Pancreas (tissue), 10 donors: ENCODE results near the gene NFYC. TPM values are rescaled to one million over a fixed set of nuclear protein-coding genes. Genes with fewer than 3 reads are reported as not detected.

Experiments
- ATAC-seq, 4 donors: fragments of 200-7000 bp; cut with Tn5 transposase; one replicate each; pipeline versions ENCODE4 v1.8.0 to v1.9.1; 2020; ENCODE audit warnings: mild to moderate bottlenecking in 4 of 4, moderate library complexity in 4 of 4
- DNase-seq, 6 donors: peaks; one replicate each; pipeline ENCODE4 v3.0.0-alpha.2; 2020
- FAIRE-seq: peaks from 2 replicates; lab custom pipeline; 2012; peaks lifted over from hg19 to GRCh38; lab: Jason Lieb, UNC
- H3K27ac ChIP-seq, 4 donors: fragments of 200-600 bp; sonication (generic); 1 replicate in 3 of 4; 2 replicates in 1 of 4; pipeline versions ENCODE4 v1.5.0 to v1.8.0; 2020
- H3K27me3 ChIP-seq, 4 donors: fragments of 200-600 bp; one replicate each; pipeline ENCODE4 v1.8.0; 2021
- H3K36me3 ChIP-seq, 3 donors: fragments of 200-600 bp; sonication (generic) in 1 of 3; one replicate each; pipeline versions ENCODE4 v1.5.0 to v1.8.0; 2020 to 2021
- H3K4me1 ChIP-seq, 3 donors: fragments of 200-600 bp; one replicate each; pipeline ENCODE4 v1.8.0; 2021
- H3K4me3 ChIP-seq, 4 donors: fragments of 200-600 bp; sonication (generic) in 2 of 4; one replicate each; pipeline versions ENCODE4 v1.5.0 to v1.8.0; 2020 to 2021
- H3K9me3 ChIP-seq, 4 donors: fragments of 200-600 bp; one replicate each; pipeline ENCODE4 v1.8.0; 2021
- CTCF ChIP-seq, 4 donors: fragments of 200-600 bp; sonication (generic) in 3 of 4; IDR thresholded peaks; one replicate each; pipeline versions ENCODE4 v1.5.0 to v1.8.0; 2021; ENCODE audit warnings: antibody characterized with exemption in 4 of 4
- WGBS, 2 donors: extraction: QIAGEN DNeasy Blood & Tissue Kit; methylation state at CpG; one replicate each; pipeline ENCODE4 v1.1.7; 2013; 5-methylcytosine and 5-hydroxymethylcytosine counted together
- intact Hi-C, 3 donors: fragments of 100-400 bp; cut with DNase I; formaldehyde crosslinking; loops; one replicate each; pipeline versions ENCODE4 v1.11.1 to v1.14.2; 2022
- polyA plus RNA-seq, 2 donors: library from polyadenylated mRNA; stranded (reverse); fragments of 200-250 nt; gene quantifications; one replicate each; pipeline ENCODE4 v1.2.3, GENCODE V29; 2013
- total RNA-seq, 6 donors: library from RNA; stranded (reverse); fragmentation: NEBNext Ultra II Directional in 4 of 6; extraction: Animal tissue kit (Norgen Biotek cat#: 25700) in 4 of 6; gene quantifications; one replicate each; pipeline versions ENCODE4 v1.2.1 to v1.2.4, GENCODE V29; 2021 to 2023
- donor health status: healthy with polysubstance abuse.
- donor health status: DM: no; HTN: no; CAD: no; lungs with moderate emphysema.
- donor health status: DM: no; HTN: no; CAD: no.
- donor health status: control.
- donor health status: control.
- donor health status: Bipolar disorder and iron deficiency.
- donor health status: DM: yes; HTN: yes; CAD: no.
- donor health status: DM: no; HTN: no; CAD: no.
- donor health status: DM: no; HTN: no; CAD: no.
- donor health status: DM: yes; HTN: yes; CAD: no.

Gene NFYC
- total and polyA plus RNA-seq, 8 donors = 21.3 to 39.6 (median 28.2) TPM

GRCh38 chr1:40784141-40784770 lies 92.8 kb downstream of the NFYC start:
- ATAC-seq (peak in 2 of 4 donors; percentile 16 to 20), FAIRE-seq (no peak), DNase-seq (peak in 2 of 6 donors; percentile 44 to 76)

GRCh38 chr1:40784771-40785151 lies 93.3 kb downstream of the NFYC start:
- intact Hi-C loops = no loop called here
- Histone ChIP-seq H3K4me3 (peak overlapping the region in 2 of 4 donors; percentile 25 to 37), H3K27me3 (no peaks in the 10 kb centered on the region), H3K4me1 (peaks cover 0 to 5% (median 0%) of the 10 kb centered on the region in 3 donors), H3K27ac (no peak overlapping the region), H3K9me3 (no peaks in the 10 kb centered on the region), H3K36me3 (no peaks in the 10 kb centered on the region)
- 75 to 89% methylated on average over 10 of the region's 10 CpGs for WGBS, 2 donors
- no peak for ATAC-seq
- DNase-seq = peak in 1 of 6 donors; percentile 54
- FAIRE-seq = no peak
- TF ChIP-seq CTCF (IDR thresholded peaks at IDR 0.05) = no peak

More at GRCh38 chr1:40784141-40784770, 92.8 kb downstream of the NFYC start:
- 28 to 30% methylated on average over 53 to 63 of the region's 63 CpGs for WGBS, 2 donors
- Histone ChIP-seq H3K27me3 (no peaks in the 10 kb centered on the region), H3K9me3 (no peaks in the 10 kb centered on the region), H3K27ac (no peak overlapping the region), H3K36me3 (no peaks in the 10 kb centered on the region), H3K4me1 (peaks cover 0 to 5% (median 0%) of the 10 kb centered on the region in 3 donors), H3K4me3 (peak overlapping the region in 2 of 4 donors; percentile 25 to 37)
- no peak for TF ChIP-seq CTCF (IDR thresholded peaks at IDR 0.05)
- intact Hi-C loops = no loop called here

- WGBS, 2 donors = 93 to 94% methylated on average over 7 of the region's 7 CpGs
- intact Hi-C loops = no loop called here
- Histone ChIP-seq H3K27me3 (no peaks in the 10 kb centered on the region), H3K4me3 (no peak overlapping the region), H3K9me3 (no peaks in the 10 kb centered on the region), H3K36me3 (no peaks in the 10 kb centered on the region), H3K27ac (no peak overlapping the region), H3K4me1 (peaks cover 0 to 5% (median 0%) of the 10 kb centered on the region in 3 donors)
- TF ChIP-seq CTCF (IDR thresholded peaks at IDR 0.05) = no peak
- DNase-seq (no peak), ATAC-seq (no peak), FAIRE-seq (no peak)
Measured at GRCh38 chr1:40785446-40785845, 93.9 kb downstream of the NFYC start.

GRCh38 chr1:40786171-40786994 lies 94.9 kb downstream of the NFYC start:
- Histone ChIP-seq H3K9me3 (no peaks in the 10 kb centered on the region), H3K4me3 (no peak overlapping the region), H3K4me1 (peaks cover 0 to 5% (median 0%) of the 10 kb centered on the region in 3 donors), H3K27ac (no peak overlapping the region), H3K36me3 (no peaks in the 10 kb centered on the region), H3K27me3 (no peaks in the 10 kb centered on the region)
- no peak for TF ChIP-seq CTCF (IDR thresholded peaks at IDR 0.05)
- intact Hi-C loops = no loop called here
- no peak for FAIRE-seq
- peak in 1 of 6 donors; percentile 41 for DNase-seq
- ATAC-seq = no peak
- 81 to 91% methylated on average over 9 of the region's 9 CpGs for WGBS, 2 donors
